HepG2 (cell line): Measurements from ENCODE around the gene CRYGS. TPM values are rescaled to one million over a fixed set of nuclear protein-coding genes. Genes with fewer than 3 reads are reported as not detected.

Experiments
- CREM ChIP-seq, 2 experiments: sonication (generic) in 1 of 2; formaldehyde crosslinking in 1 of 2; IDR thresholded peaks; 2 replicates each; pipeline versions ENCODE4 v1.4.0 to v1.6.1; 2016 to 2020; ENCODE audit warnings: antibody characterized with exemption in 1 of 2, mild to moderate bottlenecking in 1 of 2, missing genetic modification reagents in 1 of 2
- FOSL2 ChIP-seq: sonication (generic); formaldehyde crosslinking; IDR thresholded peaks from 2 replicates; pipeline ENCODE4 v1.4.0; 2020; ENCODE audit warnings: missing genetic modification reagents
- MED1 ChIP-seq: sonication (generic); formaldehyde crosslinking; IDR thresholded peaks from 2 replicates; pipeline ENCODE4 v1.4.0; 2020; ENCODE audit warnings: missing genetic modification reagents
- MEIS1 ChIP-seq: sonication (generic); formaldehyde crosslinking; IDR thresholded peaks from 2 replicates; pipeline ENCODE4 v1.9.0; 2021; ENCODE audit warnings: mild to moderate bottlenecking, missing genetic modification reagents, moderate library complexity, borderline replicate concordance
- RFX3 ChIP-seq: IDR thresholded peaks from 2 replicates; pipeline ENCODE4 v1.6.1; 2016; ENCODE audit warnings: missing biosample characterization, missing genetic modification reagents
- YY1 ChIP-seq: IDR thresholded peaks from 2 replicates; pipeline ENCODE4 v1.6.1; 2011; ENCODE audit warnings: low read length, low read depth, moderate library complexity, mild to moderate bottlenecking; ENCODE audit not compliant: insufficient read depth, insufficient replicate concordance
- ZNF136 ChIP-seq: sonication (generic); formaldehyde crosslinking; IDR thresholded peaks from 2 replicates; pipeline ENCODE4 v1.8.1; 2022; ENCODE audit warnings: low read depth, mild to moderate bottlenecking, moderate library complexity, missing genetic modification reagents
- ZNF329 ChIP-seq: sonication (generic); formaldehyde crosslinking; IDR thresholded peaks from 2 replicates; pipeline ENCODE4 v1.9.0; 2021; ENCODE audit warnings: low read depth, mild to moderate bottlenecking, missing genetic modification reagents
- polyA plus RNA-seq, 8 experiments: library from polyadenylated mRNA; depleted of rRNA in 3 of 8; stranded (reverse) in 7 of 8; unstranded in 1 of 8; fragments of >200 nt; fragmentation: Illumina TruSeq in 4 of 8; extraction: Trizol in 4 of 8; gene quantifications; 2 replicates each; pipeline versions ENCODE4 v1.2.1 to v1.2.3, GENCODE V29; 2011 to 2016; ENCODE audit warnings: low read depth in 4 of 8, missing spikeins in 1 of 8, mixed read lengths in 1 of 8; ENCODE audit not compliant: insufficient read depth in 1 of 8
- total RNA-seq, 5 experiments: library from RNA; depleted of rRNA; stranded (reverse); fragments of >200 nt; fragmentation: Illumina TruSeq; extraction: Trizol; gene quantifications; 2 replicates each; pipeline ENCODE4 v1.2.3, GENCODE V29; 2016; ENCODE audit warnings: low read depth in 1 of 5
- TF ChIP-seq, protein P1 (sequence below): sonication (generic); formaldehyde crosslinking; IDR thresholded peaks from 2 replicates; pipeline ENCODE4 v1.4.0; 2020; ENCODE audit warnings: missing genetic modification reagents
- TF ChIP-seq, protein P2 (sequence below): sonication (generic); IDR thresholded peaks from 2 replicates; pipeline ENCODE4 v1.6.1; 2016; ENCODE audit warnings: low read depth, borderline replicate concordance
- TF ChIP-seq, protein P3 (sequence below): sonication (generic); formaldehyde crosslinking; IDR thresholded peaks from 2 replicates; pipeline ENCODE4 v1.4.0; 2020; ENCODE audit warnings: mild to moderate bottlenecking, missing genetic modification reagents
- TF ChIP-seq, protein P4 (sequence below), 2 experiments: sonication (generic) in 1 of 2; formaldehyde crosslinking in 1 of 2; IDR thresholded peaks; 2 replicates each; pipeline versions ENCODE4 v1.4.0 to v1.6.1; 2016 to 2020; ENCODE audit warnings: borderline replicate concordance in 1 of 2, low read depth in 1 of 2, mild to moderate bottlenecking in 1 of 2, missing genetic modification reagents in 1 of 2
- TF ChIP-seq, protein P5 (sequence below): sonication (generic); formaldehyde crosslinking; IDR thresholded peaks from 2 replicates; pipeline ENCODE4 v1.4.0; 2020; ENCODE audit warnings: missing genetic modification reagents, low read depth, mild to moderate bottlenecking, borderline replicate concordance

CRYGS gene
- total and polyA plus RNA-seq, 2 of the 13 experiments (the other 11 are each of a cell fraction or from before 2014, with no cell fraction given) = 2.1 to 6.7 TPM

DNA sequence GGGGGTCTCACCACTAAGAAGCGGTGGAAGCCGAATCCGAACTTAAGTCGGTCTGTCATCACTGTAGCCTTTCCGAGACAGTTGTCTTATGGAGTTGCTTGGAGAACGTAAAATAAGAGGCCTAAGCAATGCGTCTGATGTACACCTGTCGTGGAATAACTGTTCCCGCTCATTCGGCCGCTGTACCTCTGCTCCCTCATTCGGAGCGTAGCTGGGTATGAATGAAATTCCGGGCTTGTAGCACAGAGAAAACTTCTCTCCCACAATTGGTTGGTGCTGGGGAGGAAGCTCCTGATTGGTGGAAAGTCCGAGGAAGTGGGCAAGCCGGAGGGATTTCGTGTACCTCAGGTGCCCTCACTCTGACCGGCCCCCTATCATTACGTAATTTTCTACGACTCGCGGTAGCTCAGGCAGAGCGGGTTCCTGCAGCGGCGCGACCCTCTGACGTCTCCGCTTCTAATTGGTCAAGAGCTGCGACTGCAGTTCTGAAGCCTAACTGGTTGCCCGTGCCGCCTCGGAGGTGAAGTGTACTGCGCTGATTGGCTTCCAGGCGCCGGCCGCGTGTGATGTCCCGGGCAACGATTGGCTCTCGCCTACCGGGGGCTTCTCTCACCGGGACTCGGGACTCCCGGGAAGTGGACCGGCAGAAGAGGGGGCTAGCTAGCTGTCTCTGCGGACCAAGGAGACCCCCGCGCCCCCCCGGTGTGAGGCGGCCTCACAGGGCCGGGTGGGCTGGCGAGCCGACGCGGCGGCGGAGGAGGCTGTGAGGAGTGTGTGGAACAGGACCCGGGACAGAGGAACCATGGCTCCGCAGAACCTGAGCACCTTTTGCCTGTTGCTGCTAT lies 26.1 kb upstream of the CRYGS start, which contains the start of gene DNAJB11 (continued):
- TF ChIP-seq, protein P1, sequence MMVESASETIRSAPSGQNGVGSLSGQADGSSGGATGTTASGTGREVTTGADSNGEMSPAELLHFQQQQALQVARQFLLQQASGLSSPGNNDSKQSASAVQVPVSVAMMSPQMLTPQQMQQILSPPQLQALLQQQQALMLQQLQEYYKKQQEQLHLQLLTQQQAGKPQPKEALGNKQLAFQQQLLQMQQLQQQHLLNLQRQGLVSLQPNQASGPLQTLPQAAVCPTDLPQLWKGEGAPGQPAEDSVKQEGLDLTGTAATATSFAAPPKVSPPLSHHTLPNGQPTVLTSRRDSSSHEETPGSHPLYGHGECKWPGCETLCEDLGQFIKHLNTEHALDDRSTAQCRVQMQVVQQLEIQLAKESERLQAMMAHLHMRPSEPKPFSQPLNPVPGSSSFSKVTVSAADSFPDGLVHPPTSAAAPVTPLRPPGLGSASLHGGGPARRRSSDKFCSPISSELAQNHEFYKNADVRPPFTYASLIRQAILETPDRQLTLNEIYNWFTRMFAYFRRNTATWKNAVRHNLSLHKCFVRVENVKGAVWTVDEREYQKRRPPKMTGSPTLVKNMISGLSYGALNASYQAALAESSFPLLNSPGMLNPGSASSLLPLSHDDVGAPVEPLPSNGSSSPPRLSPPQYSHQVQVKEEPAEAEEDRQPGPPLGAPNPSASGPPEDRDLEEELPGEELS (CRISPR knock-in tag) = peak; percentile 13; the same call in 1 of the 2 replicates
- TF ChIP-seq ZNF329 (CRISPR knock-in tag) (peak; percentile 36; the same call in 1 of the 2 replicates), RFX3 (no peak), MED1 (CRISPR knock-in tag) (peak; percentile 72; the same call in 1 of the 2 replicates), CREM (IDR thresholded peaks at IDR 0.05) (peak; percentile 98), CREM (CRISPR knock-in tag; IDR thresholded peaks at IDR 0.05) (peak; percentile 71), YY1 (peak; percentile 11), FOSL2 (peak; percentile 54), ZNF136 (0 out of 2 replicates have a peak, but pooled peaks have one; percentile 38), MEIS1 (CRISPR knock-in tag) (0 out of 2 replicates have a peak, but pooled peaks have one; percentile 25)
- TF ChIP-seq, protein P2, sequence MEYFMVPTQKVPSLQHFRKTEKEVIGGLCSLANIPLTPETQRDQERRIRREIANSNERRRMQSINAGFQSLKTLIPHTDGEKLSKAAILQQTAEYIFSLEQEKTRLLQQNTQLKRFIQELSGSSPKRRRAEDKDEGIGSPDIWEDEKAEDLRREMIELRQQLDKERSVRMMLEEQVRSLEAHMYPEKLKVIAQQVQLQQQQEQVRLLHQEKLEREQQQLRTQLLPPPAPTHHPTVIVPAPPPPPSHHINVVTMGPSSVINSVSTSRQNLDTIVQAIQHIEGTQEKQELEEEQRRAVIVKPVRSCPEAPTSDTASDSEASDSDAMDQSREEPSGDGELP = peak; percentile 24; the same call in 1 of the 2 replicates
- TF ChIP-seq, protein P3, sequence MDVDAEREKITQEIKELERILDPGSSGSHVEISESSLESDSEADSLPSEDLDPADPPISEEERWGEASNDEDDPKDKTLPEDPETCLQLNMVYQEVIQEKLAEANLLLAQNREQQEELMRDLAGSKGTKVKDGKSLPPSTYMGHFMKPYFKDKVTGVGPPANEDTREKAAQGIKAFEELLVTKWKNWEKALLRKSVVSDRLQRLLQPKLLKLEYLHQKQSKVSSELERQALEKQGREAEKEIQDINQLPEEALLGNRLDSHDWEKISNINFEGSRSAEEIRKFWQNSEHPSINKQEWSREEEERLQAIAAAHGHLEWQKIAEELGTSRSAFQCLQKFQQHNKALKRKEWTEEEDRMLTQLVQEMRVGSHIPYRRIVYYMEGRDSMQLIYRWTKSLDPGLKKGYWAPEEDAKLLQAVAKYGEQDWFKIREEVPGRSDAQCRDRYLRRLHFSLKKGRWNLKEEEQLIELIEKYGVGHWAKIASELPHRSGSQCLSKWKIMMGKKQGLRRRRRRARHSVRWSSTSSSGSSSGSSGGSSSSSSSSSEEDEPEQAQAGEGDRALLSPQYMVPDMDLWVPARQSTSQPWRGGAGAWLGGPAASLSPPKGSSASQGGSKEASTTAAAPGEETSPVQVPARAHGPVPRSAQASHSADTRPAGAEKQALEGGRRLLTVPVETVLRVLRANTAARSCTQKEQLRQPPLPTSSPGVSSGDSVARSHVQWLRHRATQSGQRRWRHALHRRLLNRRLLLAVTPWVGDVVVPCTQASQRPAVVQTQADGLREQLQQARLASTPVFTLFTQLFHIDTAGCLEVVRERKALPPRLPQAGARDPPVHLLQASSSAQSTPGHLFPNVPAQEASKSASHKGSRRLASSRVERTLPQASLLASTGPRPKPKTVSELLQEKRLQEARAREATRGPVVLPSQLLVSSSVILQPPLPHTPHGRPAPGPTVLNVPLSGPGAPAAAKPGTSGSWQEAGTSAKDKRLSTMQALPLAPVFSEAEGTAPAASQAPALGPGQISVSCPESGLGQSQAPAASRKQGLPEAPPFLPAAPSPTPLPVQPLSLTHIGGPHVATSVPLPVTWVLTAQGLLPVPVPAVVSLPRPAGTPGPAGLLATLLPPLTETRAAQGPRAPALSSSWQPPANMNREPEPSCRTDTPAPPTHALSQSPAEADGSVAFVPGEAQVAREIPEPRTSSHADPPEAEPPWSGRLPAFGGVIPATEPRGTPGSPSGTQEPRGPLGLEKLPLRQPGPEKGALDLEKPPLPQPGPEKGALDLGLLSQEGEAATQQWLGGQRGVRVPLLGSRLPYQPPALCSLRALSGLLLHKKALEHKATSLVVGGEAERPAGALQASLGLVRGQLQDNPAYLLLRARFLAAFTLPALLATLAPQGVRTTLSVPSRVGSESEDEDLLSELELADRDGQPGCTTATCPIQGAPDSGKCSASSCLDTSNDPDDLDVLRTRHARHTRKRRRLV (CRISPR knock-in tag) = no peak
- TF ChIP-seq, protein P4, sequence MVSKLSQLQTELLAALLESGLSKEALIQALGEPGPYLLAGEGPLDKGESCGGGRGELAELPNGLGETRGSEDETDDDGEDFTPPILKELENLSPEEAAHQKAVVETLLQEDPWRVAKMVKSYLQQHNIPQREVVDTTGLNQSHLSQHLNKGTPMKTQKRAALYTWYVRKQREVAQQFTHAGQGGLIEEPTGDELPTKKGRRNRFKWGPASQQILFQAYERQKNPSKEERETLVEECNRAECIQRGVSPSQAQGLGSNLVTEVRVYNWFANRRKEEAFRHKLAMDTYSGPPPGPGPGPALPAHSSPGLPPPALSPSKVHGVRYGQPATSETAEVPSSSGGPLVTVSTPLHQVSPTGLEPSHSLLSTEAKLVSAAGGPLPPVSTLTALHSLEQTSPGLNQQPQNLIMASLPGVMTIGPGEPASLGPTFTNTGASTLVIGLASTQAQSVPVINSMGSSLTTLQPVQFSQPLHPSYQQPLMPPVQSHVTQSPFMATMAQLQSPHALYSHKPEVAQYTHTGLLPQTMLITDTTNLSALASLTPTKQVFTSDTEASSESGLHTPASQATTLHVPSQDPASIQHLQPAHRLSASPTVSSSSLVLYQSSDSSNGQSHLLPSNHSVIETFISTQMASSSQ (IDR thresholded peaks at IDR 0.05; ENCODE audit: low read depth) = no peak
- TF ChIP-seq, protein P4 (CRISPR knock-in tag; IDR thresholded peaks at IDR 0.05; ENCODE audit: borderline replicate concordance) = peak; percentile 59; the same call in 1 of the 2 replicates
- TF ChIP-seq, protein P5, sequence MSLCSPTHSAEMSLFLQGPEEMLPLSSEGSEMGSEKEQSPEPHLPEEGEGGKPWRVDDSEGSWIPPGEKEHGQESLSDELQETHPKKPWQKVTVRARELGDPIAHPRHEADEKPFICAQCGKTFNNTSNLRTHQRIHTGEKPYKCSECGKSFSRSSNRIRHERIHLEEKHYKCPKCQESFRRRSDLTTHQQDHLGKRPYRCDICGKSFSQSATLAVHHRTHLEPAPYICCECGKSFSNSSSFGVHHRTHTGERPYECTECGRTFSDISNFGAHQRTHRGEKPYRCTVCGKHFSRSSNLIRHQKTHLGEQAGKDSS = peak; percentile 73; the same call in 1 of the 2 replicates
